Adipocyte (in vitro differentiated cells): Measurements from ENCODE around the gene RAB38.
A peak's percentile ranks its signal among the peaks of the same experiment; 100 is the strongest.

Experiments
- DNase-seq: peaks from one replicate; pipeline ENCODE4 v3.0.0-alpha.2; 2015; ENCODE audit warnings: low read depth
- H3K27me3 ChIP-seq: replicated peaks from 2 replicates; pipeline ENCODE4 v1.7.0; 2013; ENCODE audit warnings: mild to moderate bottlenecking, low read length, moderate library complexity; ENCODE audit not compliant: control insufficient read depth, insufficient read depth
- H3K36me3 ChIP-seq: 2 replicates; pipeline ENCODE4 v1.7.0; 2013; ENCODE audit warnings: low read length, mild to moderate bottlenecking, moderate library complexity; ENCODE audit not compliant: control insufficient read depth, insufficient read depth, severe bottlenecking
- H3K4me1 ChIP-seq: 2 replicates; pipeline ENCODE4 v1.7.0; 2013; ENCODE audit warnings: mild to moderate bottlenecking, low read length, moderate library complexity; ENCODE audit not compliant: control insufficient read depth, insufficient read depth
- H3K4me3 ChIP-seq: 2 replicates; pipeline ENCODE4 v1.7.0; 2013; ENCODE audit warnings: mild to moderate bottlenecking, low read length, moderate library complexity
- H3K9ac ChIP-seq: 2 replicates; pipeline ENCODE4 v1.7.0; 2013; ENCODE audit warnings: mild to moderate bottlenecking, low read length, moderate library complexity
- H3K9me3 ChIP-seq: 2 replicates; pipeline ENCODE4 v1.7.0; 2013; ENCODE audit warnings: mild to moderate bottlenecking, low read length, moderate library complexity; ENCODE audit not compliant: control insufficient read depth

Gene RAB38

DNA sequence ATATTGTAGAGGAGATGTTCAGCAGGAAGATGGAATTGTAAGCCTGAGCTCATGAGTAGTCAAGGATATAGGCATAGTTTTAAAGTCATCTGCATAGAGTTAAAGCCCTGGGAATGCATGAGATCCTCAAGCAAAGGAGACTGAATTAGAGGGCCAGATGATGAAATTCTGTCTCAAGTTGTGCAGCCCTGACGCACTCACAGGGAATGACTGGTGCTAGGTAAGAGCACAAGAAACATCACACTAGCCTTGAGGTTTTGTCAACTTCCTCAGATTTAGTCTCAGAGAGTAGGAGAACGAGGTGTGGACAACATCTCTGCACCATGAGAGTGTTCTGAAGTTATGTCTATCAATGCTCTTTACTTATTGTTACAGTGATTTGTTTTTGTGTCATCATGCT is 5.8 kb downstream of the RAB38 start:
- peak; percentile 37 for DNase-seq
- H3K36me3 ChIP-seq: no peaks in the 10 kb centered on the region
- no peaks in the 10 kb centered on the region for H3K27me3 ChIP-seq
- no peak overlapping the region for H3K9ac ChIP-seq
- H3K4me3 ChIP-seq: no peak overlapping the region
- H3K9me3 ChIP-seq: no peaks in the 10 kb centered on the region
- peaks cover 10% of the 10 kb centered on the region for H3K4me1 ChIP-seq

GRCh38 chr11:88167853-88168252 is 7.4 kb downstream of the RAB38 start:
- Histone ChIP-seq H3K9ac (no peak overlapping the region), H3K4me1 (no peaks in the 10 kb centered on the region), H3K4me3 (no peak overlapping the region), H3K36me3 (no peaks in the 10 kb centered on the region), H3K9me3 (no peaks in the 10 kb centered on the region), H3K27me3 (no peaks in the 10 kb centered on the region)
- no peak for DNase-seq

DNA sequence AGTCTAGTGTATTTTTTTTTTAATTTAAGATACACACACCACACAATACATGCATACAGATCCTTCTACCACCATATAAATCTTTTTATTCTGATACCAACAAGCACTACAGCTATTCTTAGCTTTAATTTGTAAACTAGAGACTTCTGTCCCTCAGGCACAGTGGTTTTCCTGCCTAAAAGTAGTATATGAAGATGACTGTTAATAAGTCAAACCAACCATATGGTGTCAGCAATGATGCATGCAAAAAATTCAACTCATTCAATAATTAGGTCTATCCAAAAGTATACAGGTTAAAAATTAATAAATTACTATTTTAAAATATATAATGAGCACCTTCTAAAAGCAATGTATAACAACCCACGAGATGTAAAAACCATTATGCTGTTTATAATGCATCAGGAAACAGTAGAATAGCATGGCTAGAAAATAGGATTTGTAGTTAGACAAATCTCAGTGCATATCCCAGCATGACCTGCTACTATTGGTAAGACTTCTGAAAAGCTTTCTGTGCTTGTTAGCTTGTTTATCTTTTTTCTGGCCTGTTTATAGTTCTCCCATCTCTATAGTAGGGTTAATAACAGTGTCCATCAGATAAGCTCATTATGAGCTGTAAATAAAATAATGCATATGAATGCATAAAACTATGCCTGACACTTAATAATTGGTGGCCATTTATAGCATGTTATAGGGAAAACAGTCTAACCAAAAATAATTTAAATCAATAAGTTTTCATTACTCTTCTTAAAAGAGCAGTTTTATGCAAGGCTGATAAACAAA is 10.2 kb downstream of the RAB38 start:
- H3K9me3 ChIP-seq: peaks cover 8% of the 10 kb centered on the region
- no peaks in the 10 kb centered on the region for H3K36me3 ChIP-seq

GRCh38 chr11:88164320-88164719 is 10.9 kb downstream of the RAB38 start:
- Histone ChIP-seq H3K27me3 (no peaks in the 10 kb centered on the region), H3K9me3 (peaks cover 9% of the 10 kb centered on the region), H3K36me3 (no peaks in the 10 kb centered on the region), H3K9ac (no peak overlapping the region), H3K4me1 (no peaks in the 10 kb centered on the region), H3K4me3 (no peak overlapping the region)
- DNase-seq: no peak

More for the DNA sequence above, 10.2 kb downstream of the RAB38 start:
- no peaks in the 10 kb centered on the region for H3K4me1 ChIP-seq
- H3K27me3 ChIP-seq: no peaks in the 10 kb centered on the region
- H3K4me3 ChIP-seq: no peak overlapping the region
- no peak for DNase-seq
- H3K9ac ChIP-seq: no peak overlapping the region

DNA sequence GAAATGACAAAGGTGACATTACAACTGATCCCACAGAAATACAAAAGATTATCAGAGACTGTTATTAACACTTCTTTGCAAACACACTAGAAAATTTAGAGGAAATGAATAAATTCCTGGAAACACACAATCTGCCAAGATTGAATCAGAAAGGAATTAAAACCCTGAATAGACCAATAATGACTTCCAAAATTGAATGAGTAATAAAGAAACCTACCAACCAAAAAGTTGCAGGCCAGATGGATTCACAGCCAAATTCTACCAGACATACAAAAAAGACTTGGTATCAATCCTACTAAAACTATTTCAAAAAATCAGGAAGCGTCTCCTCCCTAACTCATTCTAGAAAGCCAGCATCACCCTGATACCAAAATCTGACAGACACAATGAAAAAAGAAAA is 17.2 kb downstream of the RAB38 start:
- Histone ChIP-seq H3K36me3 (no peaks in the 10 kb centered on the region), H3K9ac (no peak overlapping the region), H3K4me1 (no peaks in the 10 kb centered on the region), H3K4me3 (no peak overlapping the region), H3K27me3 (no peaks in the 10 kb centered on the region), H3K9me3 (peaks cover 20% of the 10 kb centered on the region)
- DNase-seq: no peak

- no peaks in the 10 kb centered on the region for H3K27me3 ChIP-seq
- no peak overlapping the region for H3K9ac ChIP-seq
- DNase-seq: no peak
- H3K4me3 ChIP-seq: no peak overlapping the region
- no peaks in the 10 kb centered on the region for H3K36me3 ChIP-seq
- no peaks in the 10 kb centered on the region for H3K4me1 ChIP-seq
- peaks cover 20% of the 10 kb centered on the region for H3K9me3 ChIP-seq
Observed at GRCh38 chr11:88157370-88157769, 17.9 kb downstream of the RAB38 start.

GRCh38 chr11:88152381-88152780 is 22.9 kb downstream of the RAB38 start:
- no peak overlapping the region for H3K4me3 ChIP-seq
- H3K9ac ChIP-seq: no peak overlapping the region
- DNase-seq: peak; percentile 17
- no peaks in the 10 kb centered on the region for H3K36me3 ChIP-seq
- no peaks in the 10 kb centered on the region for H3K27me3 ChIP-seq
- no peaks in the 10 kb centered on the region for H3K4me1 ChIP-seq
- peaks cover 4% of the 10 kb centered on the region for H3K9me3 ChIP-seq

GRCh38 chr11:88151709-88152265 is 23.5 kb downstream of the RAB38 start:
- no peak for DNase-seq
- Histone ChIP-seq H3K27me3 (no peaks in the 10 kb centered on the region), H3K4me3 (no peak overlapping the region), H3K9ac (no peak overlapping the region), H3K36me3 (no peaks in the 10 kb centered on the region), H3K4me1 (no peaks in the 10 kb centered on the region), H3K9me3 (peaks cover 4% of the 10 kb centered on the region)

GRCh38 chr11:88146106-88146505 is 29.1 kb downstream of the RAB38 start:
- H3K9ac ChIP-seq: no peak overlapping the region
- DNase-seq: no peak

GRCh38 chr11:88139865-88140264 is 35.4 kb downstream of the RAB38 start:
- Histone ChIP-seq H3K4me1 (no peaks in the 10 kb centered on the region), H3K9ac (no peak overlapping the region), H3K9me3 (no peaks in the 10 kb centered on the region), H3K36me3 (no peaks in the 10 kb centered on the region), H3K4me3 (no peak overlapping the region), H3K27me3 (no peaks in the 10 kb centered on the region)
- no peak for DNase-seq

More at GRCh38 chr11:88146106-88146505, 29.1 kb downstream of the RAB38 start:
- Histone ChIP-seq H3K27me3 (no peaks in the 10 kb centered on the region), H3K9me3 (no peaks in the 10 kb centered on the region), H3K4me1 (no peaks in the 10 kb centered on the region), H3K36me3 (no peaks in the 10 kb centered on the region), H3K4me3 (no peak overlapping the region)

DNA sequence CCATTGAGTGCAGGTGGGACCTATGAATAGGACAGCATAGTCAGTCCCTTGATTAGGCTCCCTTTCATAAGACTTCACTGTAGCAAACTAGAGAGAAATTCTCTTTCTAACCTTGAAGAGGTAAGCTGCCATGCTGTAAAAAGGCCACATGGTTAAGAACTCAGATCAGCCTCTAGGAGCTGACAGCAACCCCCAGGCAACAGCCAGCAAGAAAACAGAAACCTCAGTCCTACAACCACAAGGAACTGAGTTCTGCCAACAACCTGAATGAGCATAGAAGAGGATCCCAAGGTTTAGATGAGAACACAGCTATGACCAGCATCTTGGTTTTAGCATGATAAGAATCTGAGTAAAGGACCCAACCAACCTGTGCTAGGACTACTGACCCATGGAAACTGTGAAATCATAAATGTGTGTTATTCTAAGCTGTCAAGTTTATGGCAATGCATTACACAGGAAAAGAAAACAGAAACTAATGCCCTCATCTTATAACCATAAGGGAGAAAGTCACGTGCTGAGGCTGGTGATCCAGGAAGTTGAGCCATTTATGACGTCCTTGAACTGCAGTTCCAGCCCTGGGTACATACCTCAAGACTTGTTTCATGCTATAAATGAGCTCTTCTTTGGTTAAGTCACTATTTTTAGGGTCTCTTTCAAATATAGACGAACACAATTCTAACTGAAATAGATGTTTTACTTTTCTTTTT is 43.3 kb downstream of the RAB38 start:
- Histone ChIP-seq H3K4me1 (no peaks in the 10 kb centered on the region), H3K4me3 (no peak overlapping the region), H3K27me3 (no peaks in the 10 kb centered on the region), H3K9me3 (peaks cover 11% of the 10 kb centered on the region), H3K9ac (no peak overlapping the region), H3K36me3 (no peaks in the 10 kb centered on the region)
- no peak for DNase-seq
